C4-2B (cell line): Measurements from ENCODE around the gene NMNAT3.

Experiments
- H3K27ac ChIP-seq: fragments of 450-650 bp; 2 replicates; pipeline ENCODE4 v1.5.1; 2017
- ZFX ChIP-seq: fragments of 450-650 bp; IDR thresholded peaks from 2 replicates; pipeline ENCODE4 v1.6.1; 2017
- TF ChIP-seq, protein P1 (sequence below): fragments of 450-650 bp; conservative IDR thresholded peaks from 2 replicates; pipeline ENCODE4 v1.5.1; 2017; ENCODE audit warnings: mild to moderate bottlenecking

Gene NMNAT3

GRCh38 chr3:139611528-139611927, 66.2 kb downstream of the NMNAT3 start:
- TF ChIP-seq, protein P1, sequence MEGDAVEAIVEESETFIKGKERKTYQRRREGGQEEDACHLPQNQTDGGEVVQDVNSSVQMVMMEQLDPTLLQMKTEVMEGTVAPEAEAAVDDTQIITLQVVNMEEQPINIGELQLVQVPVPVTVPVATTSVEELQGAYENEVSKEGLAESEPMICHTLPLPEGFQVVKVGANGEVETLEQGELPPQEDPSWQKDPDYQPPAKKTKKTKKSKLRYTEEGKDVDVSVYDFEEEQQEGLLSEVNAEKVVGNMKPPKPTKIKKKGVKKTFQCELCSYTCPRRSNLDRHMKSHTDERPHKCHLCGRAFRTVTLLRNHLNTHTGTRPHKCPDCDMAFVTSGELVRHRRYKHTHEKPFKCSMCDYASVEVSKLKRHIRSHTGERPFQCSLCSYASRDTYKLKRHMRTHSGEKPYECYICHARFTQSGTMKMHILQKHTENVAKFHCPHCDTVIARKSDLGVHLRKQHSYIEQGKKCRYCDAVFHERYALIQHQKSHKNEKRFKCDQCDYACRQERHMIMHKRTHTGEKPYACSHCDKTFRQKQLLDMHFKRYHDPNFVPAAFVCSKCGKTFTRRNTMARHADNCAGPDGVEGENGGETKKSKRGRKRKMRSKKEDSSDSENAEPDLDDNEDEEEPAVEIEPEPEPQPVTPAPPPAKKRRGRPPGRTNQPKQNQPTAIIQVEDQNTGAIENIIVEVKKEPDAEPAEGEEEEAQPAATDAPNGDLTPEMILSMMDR = no peak
- no peak for TF ChIP-seq ZFX
- no peak overlapping the region for H3K27ac ChIP-seq

DNA sequence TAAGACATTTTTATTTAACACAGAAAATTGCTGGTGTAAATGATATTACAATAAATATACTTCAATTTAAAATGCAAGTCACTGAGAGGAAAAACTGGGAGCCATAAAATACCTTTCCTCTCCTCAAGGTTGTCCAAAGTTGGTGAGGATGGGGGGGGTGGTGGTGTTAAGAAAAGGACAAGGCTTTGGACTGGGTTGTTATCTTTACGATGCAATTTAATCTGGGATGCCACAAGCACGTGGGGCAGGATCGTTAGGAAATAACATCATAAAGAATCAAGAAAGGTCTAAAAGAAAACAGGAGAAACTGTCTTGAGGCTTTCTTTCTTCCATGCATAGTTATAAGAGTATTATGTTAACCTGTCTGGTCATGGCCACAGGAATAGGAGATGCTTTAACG, 66.9 kb downstream of the NMNAT3 start:
- no peak overlapping the region for H3K27ac ChIP-seq
- no peak for TF ChIP-seq ZFX
- TF ChIP-seq, protein P1 = no peak

- H3K27ac ChIP-seq = no peak overlapping the region
Observed at GRCh38 chr3:139608924-139609323, 68.8 kb downstream of the NMNAT3 start.

DNA sequence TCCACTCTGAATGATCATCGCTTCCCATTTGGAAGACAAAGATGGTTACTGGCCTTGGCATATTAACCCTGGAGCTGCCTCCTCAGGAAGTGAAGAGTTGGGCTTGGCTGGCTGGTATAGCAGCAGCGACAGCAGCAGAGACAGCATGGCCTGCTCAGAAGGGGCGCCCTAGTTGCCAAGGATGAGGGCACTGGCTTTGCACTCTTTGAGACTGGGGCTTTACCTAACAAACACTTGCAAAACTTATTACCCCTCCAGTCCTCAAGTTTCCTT, 69.7 kb downstream of the NMNAT3 start:
- no peak overlapping the region for H3K27ac ChIP-seq
- TF ChIP-seq ZFX = no peak
- TF ChIP-seq, protein P1 = no peak

More at GRCh38 chr3:139608924-139609323, 68.8 kb downstream of the NMNAT3 start:
- TF ChIP-seq, protein P1 = no peak
- TF ChIP-seq ZFX = no peak

DNA sequence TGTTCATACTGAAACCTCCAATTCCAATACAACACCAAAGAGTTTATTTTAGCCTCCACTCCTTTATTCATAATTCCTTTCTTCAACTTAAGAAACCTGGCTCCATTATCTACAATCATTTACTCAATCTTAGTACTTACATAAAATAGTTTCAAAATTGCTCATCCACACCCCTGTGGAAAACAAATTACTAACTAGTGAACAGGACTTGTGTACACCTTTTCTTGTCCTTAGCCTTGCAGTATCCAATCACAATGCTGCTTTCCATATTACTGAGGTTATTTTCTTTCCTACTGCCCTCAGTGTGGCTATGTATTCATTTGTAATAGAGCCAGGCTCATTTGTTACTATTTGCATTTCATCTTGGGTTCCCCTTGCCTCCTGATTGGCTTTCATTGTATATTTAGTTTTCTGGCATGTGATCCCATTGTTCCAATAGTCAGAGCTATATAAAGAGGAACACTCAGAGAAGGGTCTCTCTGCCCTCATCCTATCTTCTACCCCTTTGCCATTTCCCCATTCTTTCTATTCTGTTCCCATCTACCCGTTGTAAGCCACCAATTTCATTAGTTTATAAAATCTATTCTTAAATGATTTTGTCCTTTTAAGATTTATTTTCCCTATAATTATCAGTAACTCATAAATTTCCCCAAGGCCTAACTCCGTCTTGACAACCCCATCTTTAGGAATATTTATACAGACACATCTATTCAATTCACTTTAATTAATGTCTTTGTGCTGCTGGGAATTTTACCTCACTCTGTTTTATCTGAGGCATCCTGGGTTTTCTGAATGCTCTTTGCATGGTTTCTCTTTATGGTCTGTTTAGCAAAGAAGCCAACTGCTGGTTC, 70.3 kb downstream of the NMNAT3 start:
- TF ChIP-seq, protein P1 = no peak
- TF ChIP-seq ZFX = no peak

DNA sequence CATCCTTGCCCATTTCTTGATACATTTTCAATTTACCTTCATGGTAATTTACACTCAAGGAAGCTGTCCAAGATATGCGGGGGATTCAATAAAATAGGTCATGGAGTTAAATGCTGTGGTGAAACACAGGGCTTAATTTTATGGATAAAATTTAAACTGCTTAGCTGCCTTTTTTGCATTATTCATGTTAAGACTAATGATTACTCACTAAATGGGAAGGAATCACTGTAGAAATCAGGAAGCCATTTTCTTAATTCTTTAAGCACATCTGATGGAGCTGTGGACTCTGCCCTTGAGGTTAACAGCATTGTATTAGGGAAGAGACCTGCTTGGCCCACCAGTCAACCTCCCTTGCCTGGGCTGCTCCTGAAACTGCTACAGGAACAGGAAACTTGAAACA, 75.8 kb downstream of the NMNAT3 start:
- TF ChIP-seq ZFX = no peak
- TF ChIP-seq, protein P1 = no peak
- no peak overlapping the region for H3K27ac ChIP-seq

More for the DNA sequence above, 70.3 kb downstream of the NMNAT3 start:
- H3K27ac ChIP-seq = no peak overlapping the region

DNA sequence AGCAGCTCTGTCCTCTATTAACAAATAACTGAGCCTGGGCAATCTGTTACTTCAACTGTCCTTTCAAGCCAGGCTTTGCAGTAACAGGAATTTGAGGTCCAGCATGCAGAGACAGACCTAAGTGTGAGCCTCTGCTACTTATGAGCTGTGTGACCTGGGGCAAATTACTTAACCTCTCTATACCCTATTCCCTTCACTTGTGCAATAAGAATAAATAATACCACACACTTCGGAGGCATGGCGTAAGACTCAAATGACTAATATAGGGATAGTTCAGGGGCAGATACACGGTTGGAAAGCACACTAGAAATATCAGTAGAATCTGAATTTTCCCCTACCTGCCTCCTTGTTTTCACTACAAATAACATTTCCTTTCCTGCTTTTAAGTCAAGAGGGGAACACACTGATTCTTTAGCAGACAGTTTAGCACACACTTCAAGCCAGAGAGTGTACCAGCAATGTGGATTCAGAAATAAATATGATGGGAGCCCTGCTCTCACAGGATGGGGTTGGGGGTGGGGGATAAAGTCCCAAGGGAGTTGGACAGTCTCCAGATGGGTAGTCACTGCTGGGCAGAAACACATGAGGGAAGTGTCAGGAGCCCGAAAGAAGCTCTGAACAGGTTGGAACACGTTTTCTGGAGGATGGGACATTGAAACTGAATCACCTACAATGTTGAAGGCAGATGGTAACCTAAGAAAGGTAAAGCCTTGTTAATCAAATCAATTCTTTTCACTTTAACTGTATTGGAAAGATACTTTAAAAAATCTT, 76.4 kb downstream of the NMNAT3 start:
- TF ChIP-seq, protein P1 = no peak
- TF ChIP-seq ZFX = no peak
- H3K27ac ChIP-seq = no peak overlapping the region
